Pancreas (tissue), 10 donors: ENCODE results near the gene LRP3. TPM values are rescaled to one million over a fixed set of nuclear protein-coding genes. Genes with fewer than 3 reads are reported as not detected.

Source experiments
- ATAC-seq, 4 donors: fragments of 200-7000 bp; cut with Tn5 transposase; one replicate each; pipeline versions ENCODE4 v1.8.0 to v1.9.1; 2020; ENCODE audit warnings: mild to moderate bottlenecking in 4 of 4, moderate library complexity in 4 of 4
- DNase-seq, 6 donors: peaks; one replicate each; pipeline ENCODE4 v3.0.0-alpha.2; 2020
- FAIRE-seq: peaks from 2 replicates; lab custom pipeline; 2012; peaks lifted over from hg19 to GRCh38; lab: Jason Lieb, UNC
- H3K27ac ChIP-seq, 4 donors: fragments of 200-600 bp; sonication (generic); 1 replicate in 3 of 4; 2 replicates in 1 of 4; pipeline versions ENCODE4 v1.5.0 to v1.8.0; 2020
- H3K27me3 ChIP-seq, 4 donors: fragments of 200-600 bp; one replicate each; pipeline ENCODE4 v1.8.0; 2021
- H3K36me3 ChIP-seq, 3 donors: fragments of 200-600 bp; sonication (generic) in 1 of 3; one replicate each; pipeline versions ENCODE4 v1.5.0 to v1.8.0; 2020 to 2021
- H3K4me1 ChIP-seq, 3 donors: fragments of 200-600 bp; one replicate each; pipeline ENCODE4 v1.8.0; 2021
- H3K4me3 ChIP-seq, 4 donors: fragments of 200-600 bp; sonication (generic) in 2 of 4; one replicate each; pipeline versions ENCODE4 v1.5.0 to v1.8.0; 2020 to 2021
- H3K9me3 ChIP-seq, 4 donors: fragments of 200-600 bp; one replicate each; pipeline ENCODE4 v1.8.0; 2021
- CTCF ChIP-seq, 4 donors: fragments of 200-600 bp; sonication (generic) in 3 of 4; IDR thresholded peaks; one replicate each; pipeline versions ENCODE4 v1.5.0 to v1.8.0; 2021; ENCODE audit warnings: antibody characterized with exemption in 4 of 4
- WGBS, 2 donors: extraction: QIAGEN DNeasy Blood & Tissue Kit; methylation state at CpG; one replicate each; pipeline ENCODE4 v1.1.7; 2013; 5-methylcytosine and 5-hydroxymethylcytosine counted together
- intact Hi-C, 3 donors: fragments of 100-400 bp; cut with DNase I; formaldehyde crosslinking; loops; one replicate each; pipeline versions ENCODE4 v1.11.1 to v1.14.2; 2022
- polyA plus RNA-seq, 2 donors: library from polyadenylated mRNA; stranded (reverse); fragments of 200-250 nt; gene quantifications; one replicate each; pipeline ENCODE4 v1.2.3, GENCODE V29; 2013
- total RNA-seq, 6 donors: library from RNA; stranded (reverse); fragmentation: NEBNext Ultra II Directional in 4 of 6; extraction: Animal tissue kit (Norgen Biotek cat#: 25700) in 4 of 6; gene quantifications; one replicate each; pipeline versions ENCODE4 v1.2.1 to v1.2.4, GENCODE V29; 2021 to 2023
- donor health status: healthy with polysubstance abuse.
- donor health status: DM: no; HTN: no; CAD: no; lungs with moderate emphysema.
- donor health status: DM: no; HTN: no; CAD: no.
- donor health status: control.
- donor health status: control.
- donor health status: Bipolar disorder and iron deficiency.
- donor health status: DM: yes; HTN: yes; CAD: no.
- donor health status: DM: no; HTN: no; CAD: no.
- donor health status: DM: no; HTN: no; CAD: no.
- donor health status: DM: yes; HTN: yes; CAD: no.

LRP3 gene
- total and polyA plus RNA-seq, 8 donors = 7.2 to 21.0 (median 13.2) TPM

DNA sequence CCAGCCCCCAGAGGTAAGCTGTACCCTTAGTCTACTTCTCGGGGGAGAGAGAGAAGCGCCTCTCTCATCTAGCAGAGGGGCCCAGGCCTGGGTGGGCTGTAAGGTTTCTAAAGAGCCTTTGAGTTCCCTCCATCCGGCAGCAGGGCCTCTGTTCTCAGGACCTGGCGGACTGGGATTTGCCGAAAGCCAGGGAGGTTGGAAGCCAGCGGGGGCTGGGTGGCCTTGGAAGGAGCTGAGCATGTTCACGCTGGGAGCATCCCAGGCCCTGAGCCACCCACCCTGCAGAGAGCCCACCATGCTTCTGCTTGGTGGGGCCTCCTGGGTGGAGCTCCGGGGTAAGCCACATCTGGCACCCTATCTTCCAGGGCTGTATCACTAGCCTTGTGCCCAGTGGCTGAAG, 23.8 kb downstream of the LRP3 start:
- Histone ChIP-seq H3K27ac (no peak overlapping the region), H3K9me3 (no peaks in the 10 kb centered on the region), H3K4me1 (no peaks in the 10 kb centered on the region), H3K4me3 (no peak overlapping the region), H3K36me3 (no peaks in the 10 kb centered on the region), H3K27me3 (no peaks in the 10 kb centered on the region)
- ATAC-seq = no peak
- 80 to 84% methylated on average over 8 of the region's 8 CpGs for WGBS, 2 donors
- peak in 1 of 6 donors; percentile 36 for DNase-seq
- no peak for FAIRE-seq
- TF ChIP-seq CTCF (IDR thresholded peaks at IDR 0.05) = no peak
- intact Hi-C loops = no loop called here

DNA sequence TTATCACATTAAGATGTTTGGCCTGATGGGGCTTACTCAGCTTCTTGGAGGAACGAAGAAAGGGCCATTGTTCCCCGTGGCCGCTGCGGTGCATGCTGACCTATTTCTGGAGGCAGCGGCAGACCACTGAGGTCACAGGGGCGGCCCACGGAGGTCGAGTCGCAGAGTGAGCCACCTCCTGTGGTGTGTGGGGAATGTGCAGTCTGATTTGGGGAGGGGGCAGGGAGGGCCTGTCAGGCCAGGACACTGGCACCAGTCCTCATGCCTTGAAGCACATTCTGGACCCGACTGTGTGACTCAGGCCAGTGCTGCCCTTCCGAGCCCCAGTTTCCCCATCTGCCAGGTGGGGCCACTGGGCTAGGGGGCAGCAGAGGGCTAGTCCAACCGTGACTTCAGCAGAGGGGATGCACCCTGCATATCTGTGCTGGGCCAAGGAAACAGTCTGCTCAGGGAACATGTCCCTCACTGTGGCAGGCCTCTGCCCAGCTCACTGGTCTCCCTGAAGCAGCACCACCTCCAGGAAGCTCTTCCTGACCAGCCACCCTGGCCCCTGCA, 25.2 kb downstream of the LRP3 start:
- Histone ChIP-seq H3K4me3 (no peak overlapping the region), H3K4me1 (no peaks in the 10 kb centered on the region), H3K27ac (no peak overlapping the region), H3K9me3 (no peaks in the 10 kb centered on the region), H3K36me3 (no peaks in the 10 kb centered on the region), H3K27me3 (no peaks in the 10 kb centered on the region)
- peak in 1 of 6 donors; percentile 28 for DNase-seq
- no peak for TF ChIP-seq CTCF (IDR thresholded peaks at IDR 0.05)
- intact Hi-C loops = no loop called here
- no peak for ATAC-seq
- no peak for FAIRE-seq
- 44 to 47% methylated on average over 12 of the region's 12 CpGs for WGBS, 2 donors

DNA sequence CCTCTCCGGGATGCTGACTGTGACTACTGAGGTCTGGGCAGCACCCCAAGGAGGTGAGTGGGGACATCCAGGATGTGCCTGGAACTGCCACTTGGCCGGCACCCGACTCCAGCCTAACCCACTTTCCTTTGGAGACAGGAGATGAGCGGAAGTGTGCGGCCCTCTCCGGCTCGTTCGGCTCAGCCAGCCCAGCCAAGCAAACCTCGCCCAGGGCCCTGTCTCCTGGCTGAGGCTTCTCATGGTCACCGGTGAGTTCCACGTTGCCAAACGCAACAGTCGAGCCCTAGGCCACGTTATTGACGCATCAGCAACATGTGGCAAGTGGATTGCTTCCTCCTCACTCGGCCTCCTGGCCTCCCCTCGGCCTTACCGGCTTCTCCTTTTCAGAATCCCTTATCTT, 26.0 kb downstream of the LRP3 start:
- Histone ChIP-seq H3K36me3 (no peaks in the 10 kb centered on the region), H3K4me3 (no peak overlapping the region), H3K9me3 (no peaks in the 10 kb centered on the region), H3K27me3 (no peaks in the 10 kb centered on the region), H3K4me1 (no peaks in the 10 kb centered on the region), H3K27ac (no peak overlapping the region)
- intact Hi-C loops = no loop called here
- TF ChIP-seq CTCF (IDR thresholded peaks at IDR 0.05) = no peak
- ATAC-seq (no peak), DNase-seq (peak in 1 of 6 donors; percentile 39), FAIRE-seq (no peak)
- 77 to 82% methylated on average over 18 of the region's 18 CpGs for WGBS, 2 donors

DNA sequence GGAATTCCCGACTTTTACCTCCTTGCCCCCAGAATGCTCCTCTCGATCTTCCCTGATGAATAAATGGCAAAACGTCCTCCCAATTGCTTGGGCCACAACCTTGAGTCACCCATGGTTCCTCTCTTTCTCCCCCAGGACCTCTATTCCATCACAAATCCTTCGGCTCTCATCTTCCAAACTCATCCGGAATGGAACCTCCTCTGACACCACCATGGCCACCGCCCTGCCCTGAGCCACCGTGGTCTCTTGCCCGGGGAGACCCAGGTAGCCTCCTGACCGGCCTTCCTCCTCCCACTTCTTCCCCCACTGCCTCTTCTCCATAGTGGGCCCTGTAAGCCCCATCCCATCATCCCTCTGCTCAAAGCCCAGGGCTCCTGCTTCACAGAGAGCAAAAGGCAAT, 26.6 kb downstream of the LRP3 start:
- 66 to 72% methylated on average over 9 of the region's 9 CpGs for WGBS, 2 donors

More for the DNA sequence above, 26.6 kb downstream of the LRP3 start:
- intact Hi-C loops = no loop called here
- TF ChIP-seq CTCF (IDR thresholded peaks at IDR 0.05) = no peak
- no peak overlapping the region for H3K4me3 ChIP-seq
- H3K36me3 ChIP-seq = no peaks in the 10 kb centered on the region
- H3K27me3 ChIP-seq = peaks cover 0 to 4% (median 1%) of the 10 kb centered on the region in 4 donors
- peak in 1 of 6 donors; percentile 15 for DNase-seq
- no peaks in the 10 kb centered on the region for H3K9me3 ChIP-seq
- H3K27ac ChIP-seq = no peak overlapping the region
- ATAC-seq = no peak
- no peak for FAIRE-seq
- H3K4me1 ChIP-seq = no peaks in the 10 kb centered on the region
